CD4-positive, alpha-beta T cell treated with Interleukin-2 at 100 ng/mL for 4 hours (primary cell): Measurements from ENCODE around the gene MCAM.

Experiments used
- DNase-seq: peaks from one replicate; pipeline ENCODE4 v3.0.0-alpha.2; 2020; ENCODE audit warnings: low spot score

MCAM gene

GRCh38 chr11:119307219-119307618 lies 9.7 kb downstream of the MCAM start:
- no peak for DNase-seq

DNA sequence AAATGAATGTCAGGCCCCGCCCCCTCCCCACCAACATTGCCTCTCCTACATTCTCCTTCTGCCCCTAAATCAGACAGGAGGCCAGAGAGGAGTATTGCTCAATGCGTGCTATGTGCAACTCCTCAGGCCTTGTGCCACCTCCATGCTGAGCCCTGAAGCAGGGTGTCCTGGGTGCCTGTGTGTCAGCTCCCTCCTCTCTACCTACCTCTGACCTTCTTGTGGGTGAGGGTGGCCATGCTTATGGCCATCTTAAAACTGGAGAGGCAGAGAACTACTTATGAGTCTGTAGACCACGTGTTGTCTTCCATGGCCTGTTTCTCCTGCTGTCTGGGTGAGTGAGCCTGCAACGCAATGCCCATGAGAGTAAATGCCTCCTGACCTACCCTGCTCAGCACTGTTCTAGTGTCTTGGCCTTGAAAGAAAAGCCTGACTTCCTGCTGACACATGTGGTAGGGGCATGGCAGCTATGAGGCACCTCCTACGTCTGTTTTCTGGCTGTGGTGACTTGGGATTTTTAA lies 10.5 kb downstream of the MCAM start:
- DNase-seq: peak; percentile 19

DNA sequence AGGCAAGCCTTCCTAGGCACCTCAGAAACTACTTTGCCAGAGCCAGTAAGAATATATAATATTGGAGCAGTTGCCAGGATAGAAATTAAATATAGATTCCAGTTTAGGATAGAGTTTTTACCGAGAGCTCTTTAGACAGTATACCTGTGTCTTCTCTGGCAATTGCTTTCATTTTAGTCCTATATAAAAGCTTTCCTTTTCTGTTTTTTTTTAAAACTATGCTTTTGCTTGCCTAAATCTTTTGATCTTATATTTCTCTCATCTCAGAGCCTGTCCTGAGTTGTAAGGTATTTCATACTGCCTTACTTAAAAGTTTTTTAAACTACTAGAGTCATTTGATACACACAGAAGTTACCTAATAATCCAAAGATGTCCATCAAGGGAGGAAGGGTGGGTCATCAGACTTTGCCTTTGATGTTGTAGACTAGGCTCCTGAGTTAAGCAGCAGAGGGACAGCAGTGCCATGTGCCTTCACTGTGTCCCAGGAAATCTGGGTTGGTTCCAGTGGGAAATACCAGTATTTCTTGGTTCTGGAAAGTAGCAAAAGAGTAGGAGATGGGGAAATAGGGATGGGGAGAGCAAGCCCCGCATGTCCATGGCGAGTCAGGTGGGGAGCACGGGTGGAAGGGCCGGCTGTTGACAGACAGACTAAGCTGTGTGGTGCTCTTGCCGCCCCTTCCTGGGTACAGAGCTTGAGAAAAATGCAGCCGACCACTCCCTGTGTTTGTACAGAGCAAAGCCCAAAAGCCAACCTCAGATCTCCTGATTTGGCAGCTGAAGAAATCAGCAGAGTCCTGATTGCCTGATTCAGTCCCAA lies 11.2 kb downstream of the MCAM start:
- no peak for DNase-seq

GRCh38 chr11:119303227-119303718 lies 13.7 kb downstream of the MCAM start:
- DNase-seq: no peak

- DNase-seq: no peak
Measured at GRCh38 chr11:119300198-119300964, 16.5 kb downstream of the MCAM start.

DNA sequence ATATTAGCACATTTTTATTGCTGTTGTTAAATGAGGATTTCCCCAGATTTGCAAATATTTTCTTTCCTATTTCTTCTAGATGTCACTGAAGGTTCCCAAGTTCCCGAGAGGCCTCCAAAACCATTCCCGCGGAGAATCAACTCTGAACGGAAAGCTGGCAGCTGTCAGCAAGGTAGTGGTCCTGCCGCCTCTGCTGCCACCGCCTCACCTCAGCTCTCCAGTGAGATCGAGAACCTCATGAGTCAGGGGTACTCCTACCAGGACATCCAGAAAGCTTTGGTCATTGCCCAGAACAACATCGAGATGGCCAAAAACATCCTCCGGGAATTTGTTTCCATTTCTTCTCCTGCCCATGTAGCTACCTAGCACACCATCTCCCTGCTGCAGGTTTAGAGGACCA lies 17.5 kb downstream of the MCAM start:
- no peak for DNase-seq

GRCh38 chr11:119298726-119299125 lies 18.2 kb downstream of the MCAM start:
- DNase-seq: no peak

GRCh38 chr11:119297938-119298337 lies 19.0 kb downstream of the MCAM start:
- no peak for DNase-seq

- no peak for DNase-seq
Measured at GRCh38 chr11:119295178-119295577, 21.8 kb downstream of the MCAM start.

- no peak for DNase-seq
Measured at GRCh38 chr11:119293461-119293860, 23.5 kb downstream of the MCAM start.

- DNase-seq: no peak
Measured at GRCh38 chr11:119290894-119291497, 25.9 kb downstream of the MCAM start.

- DNase-seq: no peak
Measured at GRCh38 chr11:119288219-119288618, 28.7 kb downstream of the MCAM start.

DNA sequence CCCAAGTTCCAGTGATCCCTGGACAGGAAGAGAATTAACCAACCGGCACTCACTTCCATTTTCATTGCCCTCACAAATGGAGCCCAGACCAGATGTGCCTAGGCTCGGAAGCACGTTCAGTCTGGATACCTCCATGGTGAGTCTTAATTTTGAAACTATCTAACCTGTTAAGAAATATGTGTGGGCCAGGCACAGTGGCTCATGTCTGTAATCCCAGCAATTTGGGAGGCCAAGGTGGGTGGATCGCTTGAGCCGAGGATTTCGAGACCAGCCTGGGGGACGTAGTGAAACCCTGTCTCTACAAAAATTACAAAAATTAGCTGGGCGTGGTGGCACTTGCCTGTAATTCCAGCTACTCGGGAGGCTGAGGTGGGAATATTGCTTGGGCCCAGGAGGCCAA lies 31.5 kb downstream of the MCAM start:
- no peak for DNase-seq

DNA sequence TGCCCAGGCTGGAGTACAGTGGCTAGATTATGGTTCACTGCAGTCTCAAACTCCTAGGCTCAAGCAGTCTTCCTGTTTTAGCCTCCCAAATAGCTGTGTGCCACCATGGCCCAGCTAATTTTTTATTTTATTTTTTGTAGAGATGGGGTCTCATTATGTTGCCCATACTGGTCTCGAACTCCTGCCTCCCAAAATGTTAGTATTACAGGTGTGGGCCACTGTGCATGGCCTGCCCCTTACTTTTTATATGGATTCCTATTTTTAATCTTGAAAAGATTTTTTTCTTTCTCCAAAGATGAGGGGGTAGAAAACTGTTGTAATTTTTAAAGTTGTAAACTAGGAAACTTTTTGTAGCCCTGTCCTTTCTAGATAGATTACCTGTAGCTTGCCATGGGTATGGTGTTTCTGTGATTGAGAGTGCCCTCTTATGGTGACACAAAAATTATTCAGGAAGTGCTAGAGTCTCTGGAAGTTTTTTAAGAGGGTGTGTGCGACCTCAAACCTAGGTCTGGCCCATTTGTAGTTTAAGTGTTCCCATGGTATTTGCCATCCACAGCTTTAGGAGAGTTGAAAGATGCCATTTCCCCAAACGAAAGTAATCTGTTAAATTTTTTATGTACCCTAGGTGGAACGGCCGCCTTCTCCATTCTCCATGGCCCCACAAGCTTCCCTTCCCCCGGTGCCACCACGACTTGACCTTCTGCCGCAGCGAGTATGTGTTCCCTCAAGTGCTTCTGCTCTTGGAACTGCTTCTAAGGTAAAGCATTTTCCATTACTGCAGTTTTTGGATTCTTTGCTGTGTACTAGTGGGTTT lies 32.4 kb downstream of the MCAM start:
- peak; percentile 72 for DNase-seq

DNA sequence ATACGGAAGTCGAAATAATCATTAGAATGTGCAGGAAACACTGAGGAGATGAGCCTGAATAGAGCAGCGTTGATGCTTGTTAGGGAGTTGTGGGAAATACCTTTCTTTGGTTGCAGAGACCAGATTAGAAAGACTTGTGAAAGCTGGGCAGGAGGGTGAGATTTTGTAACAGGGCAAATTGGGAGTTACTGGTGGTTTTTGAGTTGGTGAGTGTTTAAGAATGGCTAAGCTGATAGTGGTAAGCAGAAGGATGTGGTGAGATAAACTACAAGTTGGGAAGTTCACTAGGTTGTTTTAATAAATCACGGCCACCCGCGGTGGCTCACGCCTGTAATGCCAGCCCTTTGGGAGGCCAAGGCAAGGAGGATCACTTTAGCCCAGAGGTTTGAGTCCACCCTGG lies 34.4 kb downstream of the MCAM start:
- DNase-seq: no peak

DNA sequence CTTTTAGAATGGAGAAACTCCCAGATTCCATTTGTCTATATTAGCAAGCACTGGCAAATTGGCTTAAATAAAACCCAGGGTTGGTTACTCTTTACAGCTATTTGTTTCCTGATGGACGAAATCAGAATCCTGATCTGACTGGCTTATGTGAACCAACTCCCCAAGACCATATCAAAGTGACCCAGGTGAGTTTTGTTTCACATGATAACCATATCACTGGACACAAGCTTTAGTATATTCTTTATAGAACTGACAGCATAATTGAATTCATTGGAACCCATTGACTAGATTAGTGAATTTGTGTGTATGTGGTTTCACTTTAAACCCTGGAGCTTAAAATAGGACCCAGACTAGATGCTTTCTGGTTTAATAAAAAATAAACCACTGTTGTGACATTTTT lies 39.3 kb downstream of the MCAM start:
- DNase-seq: no peak

- no peak for DNase-seq
Measured at GRCh38 chr11:119273721-119274120, 43.2 kb downstream of the MCAM start.

DNA sequence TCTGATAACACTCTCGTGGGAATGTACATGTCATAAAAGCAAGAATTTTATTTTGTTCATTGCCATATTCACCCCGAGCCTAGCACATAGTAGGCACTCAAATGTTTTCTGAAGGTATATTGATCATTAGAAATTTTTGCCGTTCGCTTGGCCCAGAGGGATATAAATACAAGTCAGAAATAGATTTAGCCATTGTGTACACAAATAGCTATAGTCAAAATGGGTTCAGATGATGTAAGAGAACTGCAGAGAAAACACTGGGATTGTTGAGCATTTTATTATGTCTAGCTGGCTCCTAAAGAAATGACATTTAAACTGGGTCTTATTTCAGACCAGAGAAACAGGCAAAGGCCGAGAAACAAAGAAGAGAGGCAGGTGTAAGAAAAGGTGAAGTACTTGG lies 49.3 kb downstream of the MCAM start:
- no peak for DNase-seq

DNA sequence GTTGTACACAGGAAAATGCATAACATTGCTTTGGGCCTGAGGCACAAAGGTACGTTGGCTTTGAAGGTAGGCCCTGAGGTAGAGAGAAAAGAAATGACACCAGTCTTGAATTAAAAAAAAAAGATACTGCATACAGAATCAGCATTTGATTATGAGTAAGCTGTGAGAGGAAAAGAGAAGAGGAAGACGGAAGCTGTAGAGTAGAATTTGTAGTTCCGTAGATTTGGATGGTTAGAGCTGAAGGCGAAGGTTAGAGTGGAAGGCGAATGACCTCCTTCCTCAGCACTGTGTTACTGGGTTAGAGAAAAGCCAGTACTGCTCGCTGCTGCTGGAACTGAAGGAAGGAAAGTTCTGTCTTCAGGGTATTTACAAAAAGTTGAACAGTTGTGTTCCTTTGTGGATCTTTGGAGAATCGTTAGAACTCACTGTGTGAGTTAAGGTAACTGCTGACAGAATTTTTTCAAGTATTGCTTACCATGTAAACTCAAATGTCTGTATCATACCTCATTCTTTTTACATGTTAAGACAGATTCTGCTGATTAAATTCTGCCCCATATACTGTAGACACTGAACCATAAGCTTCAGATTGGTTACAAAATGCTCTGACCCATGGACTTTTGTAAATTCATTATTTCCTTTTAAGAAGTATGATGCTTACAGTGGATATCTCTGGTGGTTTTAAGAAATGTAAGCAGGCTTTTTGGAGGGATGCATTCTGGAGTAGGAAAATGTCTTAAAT lies 50.2 kb downstream of the MCAM start:
- DNase-seq: no peak

DNA sequence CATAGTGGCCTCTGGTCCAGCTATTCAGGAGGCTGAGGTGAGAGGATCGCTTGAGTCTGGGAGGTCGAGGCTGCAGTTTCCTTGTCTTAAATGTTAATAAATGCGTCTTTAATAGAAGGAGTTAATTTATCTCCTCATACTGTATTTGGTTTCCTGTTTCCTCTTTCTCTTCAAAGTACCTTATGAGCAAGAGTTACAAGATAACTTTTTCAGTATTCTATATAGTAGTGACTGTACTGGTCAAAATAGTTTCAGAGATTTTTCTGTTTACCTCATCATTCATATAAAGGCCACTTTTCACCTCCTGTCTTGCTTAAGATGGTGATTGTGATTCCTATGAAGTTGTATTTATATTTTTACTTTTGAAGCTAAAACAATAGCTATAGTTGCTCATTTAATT lies 50.9 kb downstream of the MCAM start:
- DNase-seq: no peak

DNA sequence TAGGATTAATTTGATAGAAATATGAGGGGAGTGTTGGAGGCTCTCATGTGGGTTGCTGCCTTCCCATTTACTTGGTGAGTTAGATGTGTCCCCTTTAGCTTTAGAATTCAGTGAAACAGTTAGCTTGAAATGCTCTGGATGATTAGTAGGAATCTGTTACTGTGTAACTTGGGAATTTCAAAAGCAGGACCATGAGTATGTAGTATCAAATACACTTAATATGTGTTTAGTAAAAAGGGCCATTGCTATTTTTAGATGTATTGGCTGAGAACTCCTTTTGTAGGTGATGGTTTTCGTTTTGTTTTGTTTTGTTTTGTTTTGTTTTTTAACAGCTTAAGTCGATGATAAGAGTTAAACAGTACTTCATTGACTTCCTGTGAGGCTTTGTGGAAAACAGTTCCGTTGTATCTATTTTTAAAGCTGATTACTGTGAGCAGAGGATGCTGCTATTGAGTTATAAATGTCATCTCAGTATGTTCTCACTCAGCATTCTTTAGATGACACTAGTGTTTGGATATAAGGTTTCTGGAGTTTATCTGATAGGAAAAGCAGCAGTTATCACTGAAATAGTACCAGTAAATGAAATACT lies 53.5 kb downstream of the MCAM start:
- peak; percentile 42 for DNase-seq
